HG03135 (cell line): ENCODE results near the gene R3HDM1.
"Not testable (repeated sequence)": the region's sequence is repeated elsewhere in the genome, so short reads cannot be mapped to it uniquely, and the experiment has no call there.

Source experiments
- ATAC-seq: cut with Tn5 transposase; IDR thresholded peaks from one replicate; pipeline ENCODE4 v1.9.1; 2021; ENCODE audit warnings: mild to moderate bottlenecking, moderate library complexity; ENCODE audit not compliant: unreplicated experiment

R3HDM1 gene

GRCh38 chr2:135637456-135638087, 106.3 kb downstream of the R3HDM1 start:
- no peak for ATAC-seq

GRCh38 chr2:135638825-135639224, 107.5 kb downstream of the R3HDM1 start:
- no peak for ATAC-seq

- no peak for ATAC-seq
Measured at GRCh38 chr2:135641156-135642068, 110.1 kb downstream of the R3HDM1 start.

- no peak for ATAC-seq
Measured at GRCh38 chr2:135647836-135648579, 116.7 kb downstream of the R3HDM1 start.

- no peak for ATAC-seq
Measured at GRCh38 chr2:135650721-135651120, 119.4 kb downstream of the R3HDM1 start.

GRCh38 chr2:135651717-135652116, 120.4 kb downstream of the R3HDM1 start:
- ATAC-seq, result no peak

GRCh38 chr2:135654239-135654638, 123.0 kb downstream of the R3HDM1 start:
- ATAC-seq, result not testable (repeated sequence)

- ATAC-seq, result no peak
Measured at GRCh38 chr2:135657806-135658582, 126.7 kb downstream of the R3HDM1 start.

GRCh38 chr2:135662088-135662487, 130.8 kb downstream of the R3HDM1 start:
- ATAC-seq, result no peak

- no peak for ATAC-seq
Measured at GRCh38 chr2:135663148-135663700, 131.9 kb downstream of the R3HDM1 start.

GRCh38 chr2:135664623-135665068, 133.4 kb downstream of the R3HDM1 start:
- ATAC-seq, result peak; percentile 86

- ATAC-seq, result no peak
Measured at GRCh38 chr2:135667045-135667444, 135.8 kb downstream of the R3HDM1 start.

GRCh38 chr2:135674453-135674852, 143.2 kb downstream of the R3HDM1 start:
- ATAC-seq, result no peak

GRCh38 chr2:135676031-135676430, 144.7 kb downstream of the R3HDM1 start:
- ATAC-seq, result no peak

- ATAC-seq, result no peak
Measured at GRCh38 chr2:135679125-135679524, 147.8 kb downstream of the R3HDM1 start.

- no peak for ATAC-seq
Measured at GRCh38 chr2:135685361-135685760, 154.1 kb downstream of the R3HDM1 start.

GRCh38 chr2:135688978-135689377, 157.7 kb downstream of the R3HDM1 start:
- ATAC-seq, result no peak

GRCh38 chr2:135689679-135690078, 158.4 kb downstream of the R3HDM1 start:
- no peak for ATAC-seq

GRCh38 chr2:135694711-135695110, 163.4 kb downstream of the R3HDM1 start:
- no peak for ATAC-seq

- no peak for ATAC-seq
Measured at GRCh38 chr2:135698838-135699237, 167.6 kb downstream of the R3HDM1 start.
